Putamen (tissue), 1 donor: ENCODE data around the gene CHMP4A.
"Not testable (repeated sequence)": the region's sequence is repeated elsewhere in the genome, so short reads cannot be mapped to it uniquely, and the experiment has no call there.

ENCODE experiments used
- DNase-seq: peaks from one replicate; pipeline ENCODE4 v3.0.0-alpha.2; 2016; ENCODE audit warnings: low spot score

Gene CHMP4A

GRCh38 chr14:24224618-24225071 is 11.4 kb upstream of the CHMP4A start:
- no peak for DNase-seq

- not testable (repeated sequence) for DNase-seq
These were observed 9.7 kb upstream of the CHMP4A start for GRCh38 chr14:24222987-24223386.

GRCh38 chr14:24219521-24219920 is 6.2 kb upstream of the CHMP4A start:
- DNase-seq = no peak

- no peak for DNase-seq
These were observed 5.8 kb upstream of the CHMP4A start for GRCh38 chr14:24219080-24219479.

GRCh38 chr14:24216876-24217275 is 3.6 kb upstream of the CHMP4A start:
- not testable (repeated sequence) for DNase-seq

- DNase-seq = no peak
These were observed 3.0 kb upstream of the CHMP4A start for GRCh38 chr14:24216345-24216699.

- DNase-seq = peak; percentile 90
These were observed 2.4 kb upstream of the CHMP4A start, which contains the start of gene MDP1 for GRCh38 chr14:24215495-24216344. MDP1 (minus strand) TSS chr14:24216066; CDS start chr14:24215955, 111 bp downstream.

GRCh38 chr14:24213866-24214662 is 776 bp upstream of the CHMP4A start:
- no peak for DNase-seq

GRCh38 chr14:24211311-24211710 is 2.0 kb downstream of the CHMP4A start:
- no peak for DNase-seq

- no peak for DNase-seq
These were observed 5.7 kb downstream of the CHMP4A start for GRCh38 chr14:24207625-24208024.

- no peak for DNase-seq
These were observed 6.2 kb downstream of the CHMP4A start for GRCh38 chr14:24207104-24207551.

GRCh38 chr14:24206260-24207103 is 6.8 kb downstream of the CHMP4A start:
- DNase-seq = no peak

GRCh38 chr14:24204163-24205146 is 8.8 kb downstream of the CHMP4A start:
- no peak for DNase-seq

- not testable (repeated sequence) for DNase-seq
These were observed 9.9 kb downstream of the CHMP4A start for GRCh38 chr14:24203249-24203886.

GRCh38 chr14:24202538-24202937 is 10.8 kb downstream of the CHMP4A start:
- not testable (repeated sequence) for DNase-seq

GRCh38 chr14:24198814-24199524 is 14.3 kb downstream of the CHMP4A start:
- DNase-seq = no peak

GRCh38 chr14:24197056-24197450 is 16.2 kb downstream of the CHMP4A start:
- no peak for DNase-seq

GRCh38 chr14:24196071-24197055 is 16.9 kb downstream of the CHMP4A start:
- DNase-seq = no peak
